Measurements from ENCODE around the gene RASD1.
A peak's percentile ranks its signal among the peaks of the same experiment; 100 is the strongest.
"Not testable (repeated sequence)": the region's sequence is repeated elsewhere in the genome, so short reads cannot be mapped to it uniquely, and the experiment has no call there.

RASD1 gene

DNA sequence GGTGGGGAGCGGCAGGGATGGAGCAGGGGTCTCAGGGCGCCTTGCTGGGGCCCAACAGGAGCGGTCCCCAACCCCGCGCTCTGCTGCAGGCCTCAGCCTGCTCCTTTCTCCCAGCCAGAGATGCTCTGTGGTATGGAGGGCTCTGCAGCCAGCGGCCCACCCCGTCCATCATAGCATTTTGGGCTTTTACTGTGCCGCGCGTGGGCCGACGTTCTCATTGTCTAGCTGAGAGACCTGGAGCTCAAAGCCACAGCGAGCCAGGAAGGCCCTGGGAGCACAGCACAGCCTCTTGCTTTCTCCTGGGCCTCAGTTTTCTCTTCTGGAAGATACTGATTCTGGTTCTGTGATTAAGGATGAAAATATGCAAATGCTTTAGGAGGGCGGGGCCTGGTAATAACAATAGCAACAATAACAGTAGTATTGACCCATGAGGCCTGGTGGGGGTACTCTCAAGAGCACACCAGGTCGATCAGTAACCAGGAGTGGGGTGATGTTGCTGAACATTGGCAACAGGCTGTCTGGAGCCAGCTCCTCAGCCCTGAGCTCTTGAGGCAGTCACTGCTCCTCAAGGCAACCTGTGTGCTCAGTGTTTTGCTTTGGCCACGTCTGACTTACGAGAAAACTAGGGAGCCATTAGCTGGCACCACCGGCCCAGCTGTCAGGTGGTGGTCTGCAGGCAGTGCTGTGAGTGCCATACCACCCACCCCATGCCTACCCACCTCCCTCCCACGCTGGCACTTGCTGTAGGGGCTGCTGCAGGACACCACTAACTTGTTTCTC lies 1.1 kb upstream of the RASD1 start:
- no peak for DNase-seq (ENCODE audit: low read depth, low spot score)

DNA sequence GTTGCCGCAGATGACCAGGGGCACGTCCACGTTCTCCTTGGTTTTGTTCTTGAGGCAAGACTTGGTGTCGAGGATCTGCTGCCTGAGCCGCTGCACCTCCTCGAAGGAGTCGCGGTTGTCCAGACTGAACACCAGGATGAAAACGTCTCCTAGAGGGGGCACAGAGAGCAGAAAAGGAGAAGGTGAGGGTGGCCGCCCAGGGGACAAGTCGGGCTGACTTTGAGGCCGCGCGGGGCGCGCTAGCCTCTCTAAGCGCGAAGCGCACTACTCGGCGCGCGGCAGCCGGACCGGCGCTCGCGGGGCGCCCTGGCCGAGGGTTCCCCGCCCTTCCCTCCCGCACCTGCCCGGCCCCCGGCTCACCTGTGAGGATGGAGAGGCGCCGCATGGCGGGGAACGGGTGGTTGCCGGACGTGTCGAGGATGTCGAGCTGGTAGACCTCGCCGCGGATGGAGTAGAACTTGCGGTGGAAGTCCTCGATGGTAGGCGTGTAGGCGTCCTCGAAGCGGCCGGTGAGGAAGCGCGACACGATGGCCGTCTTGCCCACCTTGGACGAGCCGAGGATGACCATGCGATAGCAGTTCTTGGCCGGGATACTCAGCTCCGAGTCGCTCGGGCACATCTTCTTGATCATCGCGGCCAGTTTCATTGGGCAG lies 533 bp downstream of the RASD1 start:
- DNase-seq (ENCODE audit: low read depth, low spot score): no peak

DNA sequence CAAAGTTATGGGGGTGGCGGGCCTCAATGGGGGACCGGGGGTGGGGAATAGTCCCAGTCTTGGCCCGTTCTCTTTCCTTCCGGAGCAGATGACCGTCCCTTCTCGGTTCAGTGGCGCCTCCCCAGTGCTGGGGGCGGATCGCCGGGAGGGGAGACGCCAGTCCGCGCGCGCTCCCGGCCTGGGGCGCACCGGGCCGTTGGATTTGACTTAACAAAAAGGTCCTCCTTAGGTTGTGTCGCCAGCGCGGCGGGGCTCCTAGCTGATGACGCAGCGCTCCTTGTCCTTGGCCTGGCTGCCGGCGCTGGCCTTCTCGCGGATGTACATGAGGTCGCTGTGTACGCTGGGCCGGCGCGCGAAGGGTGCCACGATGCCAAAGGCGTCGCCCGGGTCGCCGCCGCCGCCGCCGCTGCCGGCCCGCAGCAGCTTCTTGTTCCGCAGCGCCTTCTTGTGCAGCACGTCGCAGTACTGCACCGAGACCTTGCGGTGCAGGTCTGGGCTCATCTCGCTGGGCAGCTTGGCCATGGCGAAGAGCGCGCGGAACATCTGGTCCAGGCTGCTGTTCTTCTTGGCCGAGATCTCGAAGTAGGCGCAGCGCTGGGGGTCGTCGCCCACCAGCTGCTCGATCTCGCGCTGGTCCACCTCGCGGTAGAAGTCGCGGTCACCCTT lies 1.2 kb downstream of the RASD1 start:
- DNase-seq (ENCODE audit: low read depth, low spot score): peak; percentile 71

DNA sequence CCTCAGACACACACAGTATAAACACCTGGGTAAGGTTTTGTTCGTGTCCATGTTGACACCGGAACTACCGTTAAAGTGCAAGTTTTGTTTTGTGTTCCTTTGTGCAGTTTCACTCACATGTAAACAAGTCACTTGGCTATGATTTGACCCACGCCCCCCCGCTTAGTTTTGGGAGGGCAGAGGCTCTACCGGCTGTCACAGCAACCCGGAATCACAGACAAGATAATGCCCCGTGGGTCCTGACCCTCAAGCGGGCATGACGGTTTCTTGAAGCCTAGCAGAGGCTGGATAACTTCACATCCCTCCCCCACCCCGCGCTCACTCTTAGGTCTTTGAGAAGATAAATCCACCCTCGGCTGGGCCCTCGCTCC lies 1.7 kb downstream of the RASD1 start:
- DNase-seq (ENCODE audit: low read depth, low spot score): no peak

DNA sequence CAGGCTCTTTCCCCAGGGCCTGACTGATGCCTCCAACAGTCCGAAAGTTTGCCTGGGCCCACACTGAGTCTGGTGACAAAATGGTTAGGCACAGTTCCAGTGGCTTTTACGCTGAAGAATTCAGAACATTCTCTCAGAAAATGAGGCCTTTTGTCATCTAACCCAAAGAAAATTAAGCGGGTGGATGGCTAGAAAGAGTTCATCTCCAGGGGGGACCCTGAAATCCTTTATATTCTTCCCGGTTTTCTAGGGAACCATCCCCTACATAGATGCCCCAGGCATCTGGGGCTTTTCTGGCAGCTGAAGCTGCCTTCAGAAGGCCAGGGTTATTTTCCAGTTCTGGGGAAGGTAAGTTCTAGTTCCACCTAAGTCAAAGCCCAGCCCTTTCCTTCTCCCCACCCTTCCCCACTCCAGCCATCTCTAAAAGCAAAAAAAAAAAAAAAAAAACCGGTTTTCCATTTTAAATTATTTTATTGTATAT lies 2.2 kb downstream of the RASD1 start:
- DNase-seq (ENCODE audit: low read depth, low spot score): peak; percentile 68

DNA sequence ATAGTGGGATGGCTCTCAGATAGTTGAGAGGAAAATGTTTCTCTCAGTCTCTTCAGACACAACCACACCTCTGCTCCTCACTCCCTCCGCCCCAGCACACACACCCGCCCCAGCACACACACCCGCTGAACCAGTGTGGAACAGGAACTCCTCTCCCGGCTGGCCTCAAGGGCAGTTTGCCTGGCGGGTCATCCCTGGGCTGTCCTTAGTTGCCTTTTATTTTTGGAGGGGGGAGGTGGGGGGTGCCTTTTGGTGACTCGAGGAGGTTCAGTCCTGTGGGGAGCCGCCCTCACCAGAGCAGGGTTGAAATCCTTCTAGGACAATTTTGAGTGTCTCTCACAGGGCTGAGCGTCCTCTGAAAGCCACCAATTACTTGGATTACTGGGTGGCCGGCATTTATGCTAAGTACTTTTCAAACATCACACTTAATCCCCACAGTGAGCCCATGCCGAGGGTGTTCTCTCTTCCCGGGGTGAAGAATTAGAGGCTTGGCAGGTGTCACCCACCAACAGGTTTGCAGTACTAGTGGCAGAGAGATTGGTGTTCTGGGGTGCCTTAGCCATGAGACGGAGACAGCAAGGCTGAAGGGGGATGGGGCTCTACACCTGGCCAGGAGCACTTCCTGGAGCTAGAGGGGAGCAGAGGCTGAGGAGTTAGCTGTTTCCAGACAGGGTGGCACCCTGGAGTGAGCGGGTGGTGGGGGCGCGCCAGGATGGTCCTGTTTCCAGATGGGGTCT lies 2.8 kb downstream of the RASD1 start:
- no peak for DNase-seq (ENCODE audit: low read depth, low spot score)

DNA sequence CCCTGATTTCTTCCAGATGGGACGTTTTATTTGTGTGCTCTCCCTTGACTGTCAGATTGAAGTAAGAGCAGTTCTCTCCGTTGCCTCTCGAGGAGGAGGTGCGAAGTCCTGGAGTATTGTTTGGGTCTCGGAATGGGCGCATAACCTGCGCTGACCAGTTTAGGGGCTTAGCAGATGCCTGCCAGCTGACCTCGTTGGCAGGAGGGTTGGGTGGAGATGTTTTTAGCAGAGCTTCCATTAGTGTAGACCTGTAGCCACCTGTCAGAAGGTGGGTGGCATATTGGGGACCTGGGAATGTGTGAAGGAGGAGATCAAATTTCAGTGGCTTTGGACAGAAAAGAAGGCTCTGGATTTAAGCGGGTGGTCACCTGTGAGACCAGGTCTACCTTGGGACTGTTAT lies 3.6 kb downstream of the RASD1 start:
- DNase-seq (ENCODE audit: low read depth, low spot score): no peak

DNA sequence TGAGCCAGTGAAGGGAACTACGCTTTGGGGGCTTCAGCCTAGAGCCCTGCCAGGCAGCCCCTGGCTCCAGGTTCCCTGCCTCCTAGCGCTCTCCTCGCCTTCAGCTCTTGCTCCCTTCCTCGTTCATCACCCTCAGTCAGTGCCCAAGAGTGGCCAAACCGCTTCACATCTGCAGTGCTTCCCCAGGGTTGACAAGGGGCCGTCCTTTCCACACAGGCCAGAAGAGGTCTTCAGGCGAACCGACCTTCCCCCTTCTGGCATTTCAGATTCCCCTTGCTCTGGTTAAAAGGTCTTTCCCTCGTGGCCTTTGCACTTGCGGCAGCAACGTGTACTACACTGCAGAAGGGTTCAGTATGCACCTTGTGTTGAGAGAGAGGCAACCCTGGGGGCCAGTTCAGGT lies 4.1 kb downstream of the RASD1 start:
- DNase-seq (ENCODE audit: low read depth, low spot score): no peak

DNA sequence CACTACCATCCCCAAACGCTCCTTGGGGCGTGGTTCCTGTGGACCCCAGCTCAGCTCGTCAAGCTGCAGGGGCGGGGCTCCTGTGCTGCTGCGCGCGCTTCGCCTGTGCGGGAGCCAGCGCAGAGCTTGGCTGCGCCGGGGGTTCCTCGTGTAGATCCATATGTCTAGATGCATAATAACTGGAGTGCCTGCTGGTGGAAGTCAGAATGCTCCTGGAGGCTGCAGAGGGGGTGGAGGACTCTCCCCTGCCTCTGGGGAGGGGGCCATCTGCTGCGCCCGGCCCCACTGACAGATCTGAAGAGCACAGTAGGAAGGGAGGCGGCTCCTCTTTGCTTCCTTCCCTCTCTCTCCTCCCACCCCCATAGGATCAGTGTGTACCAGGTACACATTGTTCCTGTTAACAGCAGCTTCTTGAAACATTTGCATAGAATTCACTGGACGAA lies 4.6 kb downstream of the RASD1 start:
- no peak for DNase-seq (ENCODE audit: low read depth, low spot score)

DNA sequence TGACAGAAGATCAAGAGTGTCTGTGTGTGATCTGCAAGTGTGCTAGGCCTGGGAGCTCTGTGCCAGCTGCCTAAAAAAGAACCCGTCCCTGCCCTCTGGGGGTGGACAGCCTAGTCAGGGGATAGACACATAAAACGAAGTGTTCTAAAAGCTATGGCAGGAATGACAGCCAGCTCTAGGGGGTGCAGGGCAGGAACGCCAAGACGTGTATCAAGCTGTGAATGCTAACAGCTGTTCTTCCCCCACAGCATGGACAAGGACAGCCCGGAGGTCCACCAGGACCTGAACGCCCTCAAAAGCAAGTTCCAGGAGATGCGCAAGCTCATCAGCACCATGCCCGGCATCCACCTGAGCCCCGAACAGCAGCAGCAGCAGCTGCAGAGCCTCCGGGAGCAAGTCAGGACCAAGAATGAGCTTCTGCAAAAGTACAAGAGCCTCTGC lies 5.1 kb downstream of the RASD1 start:
- no peak for DNase-seq (ENCODE audit: low read depth, low spot score)

DNA sequence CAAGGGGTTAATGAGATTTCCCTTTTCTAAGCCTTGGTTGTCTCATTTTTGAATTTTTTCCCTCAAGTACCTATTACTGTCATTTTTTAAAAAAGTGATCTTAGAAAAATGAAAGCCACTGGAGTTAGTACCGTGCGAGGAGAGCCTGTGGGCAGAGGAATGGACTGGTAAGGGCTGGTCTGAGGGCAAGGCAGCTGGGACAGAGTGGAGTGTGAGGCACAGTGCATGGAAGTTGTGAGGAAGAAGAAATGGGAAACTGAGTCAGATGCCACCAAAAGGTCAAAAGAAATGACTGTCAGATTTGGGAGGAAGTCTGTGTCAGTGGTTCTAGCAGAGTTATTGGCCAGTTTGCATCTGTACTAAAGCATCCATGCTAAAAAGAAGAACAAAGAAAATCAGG lies 8.2 kb downstream of the RASD1 start:
- DNase-seq (ENCODE audit: low read depth, low spot score): no peak

DNA sequence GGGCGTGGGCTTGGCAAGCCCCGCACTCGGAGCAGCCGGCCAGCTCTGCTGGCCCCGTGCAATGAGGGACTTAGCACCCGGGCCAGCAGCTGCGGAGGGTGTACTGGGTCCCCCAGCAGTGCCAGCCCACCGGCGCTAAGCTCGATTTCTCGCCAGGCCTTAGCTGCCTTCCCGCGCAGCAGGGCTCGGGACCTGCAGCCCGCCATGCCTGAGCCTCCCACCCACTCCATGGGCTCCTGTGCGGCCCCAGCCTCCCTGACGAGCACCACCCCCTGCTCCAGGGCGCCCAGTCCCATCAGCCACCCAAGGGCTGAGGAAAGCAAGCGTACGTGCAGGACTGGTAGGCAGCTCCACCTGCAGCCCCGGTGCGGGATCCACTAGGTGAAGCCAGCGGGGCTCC lies 9.8 kb downstream of the RASD1 start:
- DNase-seq (ENCODE audit: low read depth, low spot score): not testable (repeated sequence)

DNA sequence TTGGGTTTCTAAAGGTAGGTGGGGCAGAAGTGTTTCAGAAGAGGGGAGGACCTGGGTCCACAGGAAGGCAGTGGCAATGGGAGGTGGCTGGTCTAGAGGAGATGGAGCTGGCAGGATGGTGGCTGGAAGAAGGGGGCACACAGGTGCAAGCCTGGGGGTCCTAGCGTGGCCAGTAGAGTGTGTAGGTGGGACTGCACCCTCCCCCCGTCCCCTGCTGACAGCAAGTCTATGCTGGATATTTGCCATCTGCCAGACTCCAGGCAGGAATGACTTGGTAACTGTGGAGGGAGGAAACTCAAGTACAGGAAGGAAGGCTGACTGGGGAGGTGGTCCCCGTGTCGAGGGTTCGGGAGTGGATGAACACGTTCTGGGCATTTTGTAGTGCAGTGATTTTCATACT lies 10.8 kb downstream of the RASD1 start:
- DNase-seq (ENCODE audit: low read depth, low spot score): no peak

DNA sequence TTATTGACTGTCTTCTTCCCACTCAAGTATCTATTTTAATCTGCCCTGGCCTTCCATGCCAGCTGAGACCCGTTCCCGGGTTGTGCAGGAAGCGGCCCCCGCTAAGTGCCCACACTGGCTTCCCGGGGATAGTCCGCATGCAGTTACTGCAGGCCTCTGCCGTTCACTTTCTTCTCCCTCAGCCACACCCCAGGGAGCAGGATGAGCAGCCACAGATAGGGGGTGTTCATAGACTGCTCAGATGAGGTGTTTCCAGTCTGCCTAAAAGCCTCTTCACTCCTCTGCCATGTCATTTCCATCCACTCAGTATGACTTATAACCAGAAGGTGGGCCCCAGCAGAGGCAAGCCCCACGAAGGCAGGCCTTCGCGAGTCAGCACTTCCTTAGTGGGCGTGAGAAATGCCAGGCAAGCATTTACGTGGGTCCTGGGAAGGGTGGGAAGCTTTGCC lies 11.7 kb downstream of the RASD1 start:
- no peak for DNase-seq (ENCODE audit: low read depth, low spot score)

DNA sequence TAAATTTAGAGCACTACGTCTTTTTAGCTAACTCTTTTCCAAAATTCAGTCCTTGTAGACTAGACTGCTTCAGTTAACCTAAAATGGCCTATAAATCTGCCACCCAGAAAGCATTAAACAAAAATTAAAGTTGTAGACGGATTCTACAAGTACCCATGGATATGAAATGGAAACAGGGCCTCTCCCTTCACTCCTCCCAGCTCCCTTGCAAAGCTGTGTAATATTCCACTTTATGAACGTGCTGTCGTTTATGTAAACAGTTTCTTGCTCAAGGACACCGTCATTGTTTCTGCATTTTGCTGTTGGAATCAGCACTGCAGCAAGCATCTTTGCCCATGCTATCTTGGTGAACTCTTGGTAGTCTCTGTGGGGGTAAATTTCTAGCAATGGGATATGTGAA lies 14.3 kb downstream of the RASD1 start:
- no peak for DNase-seq (ENCODE audit: low read depth, low spot score)

DNA sequence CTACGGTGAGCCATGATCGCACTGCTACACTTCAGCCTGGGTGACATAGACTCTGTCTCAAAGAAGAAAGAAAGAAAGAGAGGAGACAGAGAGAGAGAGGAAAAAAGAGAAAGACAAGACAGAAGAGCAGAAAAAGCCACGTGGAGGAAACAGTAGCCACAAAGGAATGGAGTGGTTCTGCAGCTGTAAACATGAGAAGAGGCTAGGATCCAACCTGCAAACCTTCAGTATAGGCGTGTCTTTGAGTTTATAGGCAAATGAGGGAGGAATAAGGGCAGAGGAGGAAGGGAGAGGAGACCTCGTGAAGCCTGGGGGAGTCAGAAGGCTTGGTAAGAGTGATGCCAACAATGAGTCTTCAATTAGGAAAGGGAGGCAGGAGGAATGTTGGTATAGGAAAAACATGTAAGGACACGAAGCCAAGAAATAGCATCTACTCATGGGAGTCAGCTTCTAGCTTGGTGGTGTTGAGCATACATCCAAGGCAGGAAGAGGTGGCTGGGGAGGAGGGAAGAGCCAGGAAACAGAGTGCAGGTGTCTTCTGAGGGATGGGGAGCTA lies 15.5 kb downstream of the RASD1 start:
- no peak for DNase-seq (ENCODE audit: low read depth, low spot score)

DNA sequence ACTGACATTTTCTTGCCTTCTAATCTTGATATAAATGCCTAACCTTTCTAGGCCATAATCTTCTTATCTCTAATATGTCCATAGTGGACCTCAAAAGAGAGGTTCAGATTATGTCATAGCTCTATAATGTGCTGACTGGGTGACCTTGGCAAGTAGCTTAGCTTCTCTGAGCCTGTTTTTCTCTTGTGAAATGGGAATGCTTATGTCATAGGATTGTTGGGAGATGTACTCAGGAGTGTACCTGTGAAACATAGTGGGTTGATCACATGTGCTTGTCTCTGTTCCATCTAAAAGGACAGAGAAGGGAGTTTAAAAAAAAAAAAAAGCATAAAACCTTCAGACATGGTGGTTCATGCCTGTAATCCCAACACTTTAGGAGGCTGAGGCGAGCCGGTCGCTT lies 17.0 kb downstream of the RASD1 start:
- no peak for DNase-seq (ENCODE audit: low read depth, low spot score)

DNA sequence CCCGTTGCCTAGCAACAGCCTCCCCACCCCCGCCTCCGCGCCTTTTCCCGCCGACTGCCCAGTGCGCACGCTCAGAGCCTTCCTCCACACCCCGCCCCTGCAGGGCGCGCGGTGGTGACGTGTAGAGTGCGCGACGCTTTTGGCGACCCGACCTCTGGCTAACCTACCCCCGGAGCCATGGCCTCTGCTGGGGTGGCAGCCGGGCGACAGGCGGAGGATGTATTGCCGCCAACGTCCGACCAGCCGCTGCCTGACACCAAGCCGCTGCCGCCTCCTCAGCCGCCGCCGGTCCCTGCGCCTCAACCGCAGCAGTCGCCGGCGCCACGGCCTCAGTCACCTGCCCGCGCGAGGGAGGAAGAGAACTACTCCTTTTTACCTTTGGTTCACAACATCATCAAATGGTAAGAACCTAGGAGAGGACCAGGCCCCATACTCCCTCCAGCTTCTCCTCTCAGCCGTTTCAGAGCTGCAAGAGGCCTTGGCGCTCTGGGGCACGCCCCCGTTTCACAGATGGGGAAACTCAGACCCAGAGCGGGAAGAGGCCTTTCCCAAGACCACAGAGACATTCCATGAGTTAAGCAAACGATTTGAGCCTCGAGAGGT lies 19.2 kb downstream of the RASD1 start, which contains the start of gene MED9:
Gene MED9 (plus strand): TSS at position 136 of the 603 bp plus-strand sequence. CDS start 42 bp downstream, at position 178.
- DNase-seq (ENCODE audit: low read depth, low spot score): peak; percentile 97

DNA sequence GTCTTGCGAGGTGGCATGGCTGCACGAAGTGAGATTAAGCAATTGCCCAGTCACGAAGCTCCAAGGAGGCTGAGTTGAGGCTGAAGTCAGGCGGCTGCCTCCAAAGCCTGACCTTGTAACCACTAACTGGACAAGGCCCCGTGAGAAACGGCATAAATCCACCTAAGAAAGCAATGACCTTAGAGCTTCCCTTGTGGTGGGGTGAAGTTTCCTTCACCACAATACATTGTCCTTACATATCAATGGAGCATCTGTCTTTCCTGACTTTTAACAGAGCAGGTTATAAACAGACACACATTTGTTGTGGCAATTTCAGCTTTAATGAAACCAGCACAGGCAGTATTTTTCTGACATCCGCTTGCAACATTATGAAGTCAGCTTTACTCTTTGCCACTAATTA lies 21.9 kb downstream of the RASD1 start:
- no peak for DNase-seq (ENCODE audit: low read depth, low spot score)

DNA sequence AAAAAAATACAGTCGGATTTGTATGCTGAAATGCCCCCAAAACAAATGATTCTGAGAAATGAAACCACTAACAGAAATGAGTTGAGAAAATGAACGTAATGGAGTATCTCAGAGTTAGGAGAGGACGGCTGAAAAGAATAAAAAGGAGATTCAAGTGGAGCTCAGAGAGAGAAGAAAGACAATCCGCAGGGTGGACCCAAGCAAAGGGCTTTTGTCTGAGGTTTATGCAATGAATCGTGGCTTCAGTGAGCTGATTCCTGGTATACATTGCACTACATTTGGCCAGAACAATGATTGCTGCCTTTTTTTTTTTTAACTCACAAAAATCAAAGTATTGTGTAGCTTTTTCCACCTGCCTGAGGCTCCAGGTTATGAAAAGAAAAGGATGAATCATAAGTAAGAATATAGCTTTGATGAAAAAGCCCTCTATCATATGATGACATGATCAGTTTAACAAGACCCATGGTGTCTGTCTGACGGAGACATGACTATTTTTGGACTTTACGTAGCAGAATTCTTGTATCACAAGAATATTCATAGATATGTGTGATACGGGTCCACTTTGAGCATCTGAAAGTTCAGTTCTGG lies 23.8 kb downstream of the RASD1 start:
- no peak for DNase-seq (ENCODE audit: low read depth, low spot score)

DNA sequence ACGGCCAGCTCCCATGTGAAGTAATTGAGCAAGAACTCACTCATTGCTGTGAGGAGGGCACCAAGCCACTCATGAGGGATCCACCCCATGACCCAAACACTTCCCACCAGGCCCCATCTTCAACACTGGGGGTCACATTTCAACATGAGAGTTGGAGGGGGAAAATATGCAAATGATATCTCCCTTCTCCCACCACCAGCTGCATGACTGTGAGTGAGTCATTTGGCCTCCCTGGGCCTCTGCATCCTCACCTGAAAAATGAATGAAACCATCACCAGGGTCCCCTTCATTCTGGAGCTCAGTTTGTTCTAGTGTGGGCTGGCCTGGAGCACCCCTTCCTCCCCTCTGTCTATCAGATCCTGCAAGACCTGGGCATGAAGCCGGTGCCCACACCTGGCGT lies 26.2 kb downstream of the RASD1 start:
- no peak for DNase-seq (ENCODE audit: low read depth, low spot score)
